ENCODE measurements around the gene PIK3CB.
"Not testable (repeated sequence)": the region's sequence is repeated elsewhere in the genome, so short reads cannot be mapped to it uniquely, and the experiment has no call there.

- TF ChIP-seq, protein P1, sequence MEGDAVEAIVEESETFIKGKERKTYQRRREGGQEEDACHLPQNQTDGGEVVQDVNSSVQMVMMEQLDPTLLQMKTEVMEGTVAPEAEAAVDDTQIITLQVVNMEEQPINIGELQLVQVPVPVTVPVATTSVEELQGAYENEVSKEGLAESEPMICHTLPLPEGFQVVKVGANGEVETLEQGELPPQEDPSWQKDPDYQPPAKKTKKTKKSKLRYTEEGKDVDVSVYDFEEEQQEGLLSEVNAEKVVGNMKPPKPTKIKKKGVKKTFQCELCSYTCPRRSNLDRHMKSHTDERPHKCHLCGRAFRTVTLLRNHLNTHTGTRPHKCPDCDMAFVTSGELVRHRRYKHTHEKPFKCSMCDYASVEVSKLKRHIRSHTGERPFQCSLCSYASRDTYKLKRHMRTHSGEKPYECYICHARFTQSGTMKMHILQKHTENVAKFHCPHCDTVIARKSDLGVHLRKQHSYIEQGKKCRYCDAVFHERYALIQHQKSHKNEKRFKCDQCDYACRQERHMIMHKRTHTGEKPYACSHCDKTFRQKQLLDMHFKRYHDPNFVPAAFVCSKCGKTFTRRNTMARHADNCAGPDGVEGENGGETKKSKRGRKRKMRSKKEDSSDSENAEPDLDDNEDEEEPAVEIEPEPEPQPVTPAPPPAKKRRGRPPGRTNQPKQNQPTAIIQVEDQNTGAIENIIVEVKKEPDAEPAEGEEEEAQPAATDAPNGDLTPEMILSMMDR (IDR thresholded peaks at IDR 0.05 in 4 of 5, conservative IDR thresholded peaks at IDR 0.05 in 1 of 5), result not testable (repeated sequence)
- not testable (repeated sequence) for TF ChIP-seq POLR2A (IDR thresholded peaks at IDR 0.05)
Measured at GRCh38 chr3:138604106-138604595, 230.6 kb downstream of the PIK3CB start.
